HEK293 (cell line): ENCODE results near the gene LRRC8B.
A peak's percentile ranks its signal among the peaks of the same experiment; 100 is the strongest.

Experiments used
- GLI2 ChIP-seq: fragments of 450-650 bp; formaldehyde crosslinking; IDR thresholded peaks from 2 replicates; pipeline ENCODE4; 2017; ENCODE audit warnings: missing biosample characterization, missing genetic modification characterization, low read depth, borderline replicate concordance
- GLIS1 ChIP-seq: fragments of 450-650 bp; formaldehyde crosslinking; IDR thresholded peaks from 2 replicates; pipeline ENCODE4 v1.5.1; 2016; ENCODE audit warnings: missing biosample characterization, missing genetic modification characterization
- SP2 ChIP-seq: fragments of 450-650 bp; formaldehyde crosslinking; IDR thresholded peaks from 2 replicates; pipeline ENCODE4 v1.5.1; 2016; ENCODE audit warnings: missing biosample characterization, missing genetic modification characterization
- ZFP41 ChIP-seq: fragments of 450-650 bp; formaldehyde crosslinking; IDR thresholded peaks from 2 replicates; pipeline ENCODE4 v1.5.1; 2016; ENCODE audit warnings: missing biosample characterization, missing genetic modification characterization, borderline replicate concordance
- ZNF10 ChIP-seq: fragments of 450-650 bp; formaldehyde crosslinking; IDR thresholded peaks from 2 replicates; pipeline ENCODE4 v1.5.1; 2017; ENCODE audit warnings: missing biosample characterization, missing genetic modification characterization
- ZNF121 ChIP-seq: fragments of 450-650 bp; formaldehyde crosslinking; IDR thresholded peaks from 2 replicates; pipeline ENCODE4 v1.5.1; 2016; ENCODE audit warnings: missing biosample characterization, missing genetic modification characterization
- ZNF274 ChIP-seq, 2 experiments: fragments of 200-500 bp in 1 of 2; fragments of 450-650 bp in 1 of 2; sonication (Bioruptor generic) in 1 of 2; formaldehyde crosslinking in 1 of 2; IDR thresholded peaks; 2 replicates each; pipeline versions ENCODE4 v1.5.1 to v1.6.1; 2014 to 2016; ENCODE audit warnings: borderline replicate concordance in 1 of 2, inconsistent platforms in 1 of 2, low read length in 1 of 2, missing biosample characterization in 1 of 2, missing genetic modification characterization in 1 of 2
- ZNF292 ChIP-seq: fragments of 450-650 bp; formaldehyde crosslinking; IDR thresholded peaks from 2 replicates; pipeline ENCODE4 v1.5.1; 2016; ENCODE audit warnings: low read depth, missing biosample characterization, missing genetic modification characterization, borderline replicate concordance
- ZNF350 ChIP-seq: fragments of 450-650 bp; formaldehyde crosslinking; IDR thresholded peaks from 2 replicates; pipeline ENCODE4 v1.5.0; 2017; ENCODE audit warnings: missing biosample characterization, mild to moderate bottlenecking, missing genetic modification characterization
- ZNF404 ChIP-seq: fragments of 450-650 bp; formaldehyde crosslinking; IDR thresholded peaks from 2 replicates; pipeline ENCODE4 v1.5.1; 2017; ENCODE audit warnings: missing biosample characterization, missing genetic modification characterization
- ZNF416 ChIP-seq: fragments of 450-650 bp; formaldehyde crosslinking; IDR thresholded peaks from 2 replicates; pipeline ENCODE4 v1.5.1; 2016; ENCODE audit warnings: missing biosample characterization, missing genetic modification characterization
- ZNF473 ChIP-seq: fragments of 450-650 bp; formaldehyde crosslinking; IDR thresholded peaks from 2 replicates; pipeline ENCODE4 v1.5.1; 2017; ENCODE audit warnings: missing biosample characterization, missing genetic modification characterization
- ZNF48 ChIP-seq: fragments of 450-650 bp; formaldehyde crosslinking; IDR thresholded peaks from 2 replicates; pipeline ENCODE4 v1.5.1; 2016; ENCODE audit warnings: missing biosample characterization, missing genetic modification characterization
- ZNF544 ChIP-seq: fragments of 450-650 bp; formaldehyde crosslinking; IDR thresholded peaks from 2 replicates; pipeline ENCODE4 v1.5.0; 2017; ENCODE audit warnings: missing biosample characterization, missing genetic modification characterization
- ZNF555 ChIP-seq: fragments of 450-650 bp; formaldehyde crosslinking; conservative IDR thresholded peaks from 2 replicates; pipeline ENCODE4 v1.5.1; 2017; ENCODE audit warnings: missing biosample characterization, mild to moderate bottlenecking, missing genetic modification characterization, inconsistent platforms
- ZNF585B ChIP-seq: fragments of 450-650 bp; formaldehyde crosslinking; IDR thresholded peaks from 2 replicates; pipeline ENCODE4 v1.5.1; 2016; ENCODE audit warnings: missing biosample characterization, missing genetic modification characterization
- ZNF600 ChIP-seq: fragments of 450-650 bp; formaldehyde crosslinking; IDR thresholded peaks from 2 replicates; pipeline ENCODE4 v1.5.1; 2016; ENCODE audit warnings: missing biosample characterization, missing genetic modification characterization
- ZNF626 ChIP-seq: fragments of 450-650 bp; sonication (Bioruptor Pico); formaldehyde crosslinking; IDR thresholded peaks from 2 replicates; pipeline ENCODE4 v1.5.1; 2018; ENCODE audit warnings: missing biosample characterization, missing genetic modification characterization, inconsistent platforms
- ZNF658 ChIP-seq: fragments of 450-650 bp; formaldehyde crosslinking; IDR thresholded peaks from 2 replicates; pipeline ENCODE4; 2016; ENCODE audit warnings: missing biosample characterization, missing genetic modification characterization
- ZNF664 ChIP-seq: fragments of 450-650 bp; formaldehyde crosslinking; IDR thresholded peaks from 2 replicates; pipeline ENCODE4 v1.5.1; 2016; ENCODE audit warnings: missing biosample characterization, missing genetic modification characterization
- ZNF747 ChIP-seq: fragments of 450-650 bp; formaldehyde crosslinking; IDR thresholded peaks from 2 replicates; pipeline ENCODE4 v1.5.1; 2016; ENCODE audit warnings: missing biosample characterization, missing genetic modification characterization
- ZNF76 ChIP-seq: fragments of 450-650 bp; formaldehyde crosslinking; IDR thresholded peaks from 2 replicates; pipeline ENCODE4; 2016; ENCODE audit warnings: low read depth, missing biosample characterization, missing genetic modification characterization, borderline replicate concordance
- ZSCAN30 ChIP-seq: fragments of 450-650 bp; IDR thresholded peaks from 2 replicates; pipeline ENCODE4 v1.5.1; 2018; ENCODE audit warnings: missing biosample characterization, mild to moderate bottlenecking, missing genetic modification characterization, moderate library complexity
- TF ChIP-seq, protein P1 (sequence below): fragments of 450-650 bp; formaldehyde crosslinking; IDR thresholded peaks from 2 replicates; pipeline ENCODE4 v1.5.1; 2016; ENCODE audit warnings: missing biosample characterization, missing genetic modification characterization
- TF ChIP-seq, protein P2 (sequence below): fragments of 450-650 bp; formaldehyde crosslinking; IDR thresholded peaks from 2 replicates; pipeline ENCODE4 v1.5.1; 2016; ENCODE audit warnings: missing biosample characterization, missing genetic modification characterization
- TF ChIP-seq, protein P3 (sequence below): fragments of 450-650 bp; formaldehyde crosslinking; optimal IDR thresholded peaks from 2 replicates; pipeline ENCODE3; 2016; ENCODE audit warnings: missing biosample characterization, mild to moderate bottlenecking, missing genetic modification characterization
- TF ChIP-seq, protein P4 (sequence below): fragments of 450-650 bp; formaldehyde crosslinking; IDR thresholded peaks from 2 replicates; pipeline ENCODE4 v1.5.1; 2016; ENCODE audit warnings: missing biosample characterization, missing genetic modification characterization

Gene LRRC8B

DNA sequence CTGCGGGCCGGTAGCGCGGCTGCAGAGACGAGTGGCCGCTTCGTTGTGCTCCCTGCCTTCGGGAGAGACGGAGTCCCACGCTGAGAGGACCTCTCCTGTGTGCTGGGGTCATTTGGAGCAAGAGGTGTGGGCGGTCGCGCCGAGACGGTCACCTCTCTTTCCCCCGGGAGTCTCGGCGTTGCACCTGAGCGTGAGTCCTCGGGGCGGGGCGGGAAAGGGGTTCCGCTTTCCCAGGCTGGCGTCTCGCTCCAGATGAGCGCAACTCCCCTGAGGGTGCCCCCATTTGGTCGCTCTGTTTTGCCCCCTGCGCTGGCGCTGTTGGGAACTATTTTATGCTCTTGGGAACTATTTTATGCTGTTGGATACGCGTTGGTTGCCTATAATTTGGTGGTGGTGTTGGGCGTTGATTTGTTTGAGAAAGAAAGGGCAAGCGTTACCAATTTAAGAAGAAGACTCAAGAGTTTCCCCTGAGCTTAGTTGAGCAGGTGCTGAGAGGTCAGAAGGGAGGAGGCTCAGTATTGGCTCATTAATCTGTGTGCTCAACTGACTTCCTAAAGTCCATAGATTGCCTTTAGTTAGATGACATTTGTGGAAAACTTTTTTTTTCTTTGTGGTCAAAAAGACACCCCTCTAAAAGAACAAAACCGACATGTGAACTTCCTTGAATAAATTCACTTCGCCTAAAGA is 683 bp downstream of the LRRC8B start (continued):
- TF ChIP-seq, protein P1, sequence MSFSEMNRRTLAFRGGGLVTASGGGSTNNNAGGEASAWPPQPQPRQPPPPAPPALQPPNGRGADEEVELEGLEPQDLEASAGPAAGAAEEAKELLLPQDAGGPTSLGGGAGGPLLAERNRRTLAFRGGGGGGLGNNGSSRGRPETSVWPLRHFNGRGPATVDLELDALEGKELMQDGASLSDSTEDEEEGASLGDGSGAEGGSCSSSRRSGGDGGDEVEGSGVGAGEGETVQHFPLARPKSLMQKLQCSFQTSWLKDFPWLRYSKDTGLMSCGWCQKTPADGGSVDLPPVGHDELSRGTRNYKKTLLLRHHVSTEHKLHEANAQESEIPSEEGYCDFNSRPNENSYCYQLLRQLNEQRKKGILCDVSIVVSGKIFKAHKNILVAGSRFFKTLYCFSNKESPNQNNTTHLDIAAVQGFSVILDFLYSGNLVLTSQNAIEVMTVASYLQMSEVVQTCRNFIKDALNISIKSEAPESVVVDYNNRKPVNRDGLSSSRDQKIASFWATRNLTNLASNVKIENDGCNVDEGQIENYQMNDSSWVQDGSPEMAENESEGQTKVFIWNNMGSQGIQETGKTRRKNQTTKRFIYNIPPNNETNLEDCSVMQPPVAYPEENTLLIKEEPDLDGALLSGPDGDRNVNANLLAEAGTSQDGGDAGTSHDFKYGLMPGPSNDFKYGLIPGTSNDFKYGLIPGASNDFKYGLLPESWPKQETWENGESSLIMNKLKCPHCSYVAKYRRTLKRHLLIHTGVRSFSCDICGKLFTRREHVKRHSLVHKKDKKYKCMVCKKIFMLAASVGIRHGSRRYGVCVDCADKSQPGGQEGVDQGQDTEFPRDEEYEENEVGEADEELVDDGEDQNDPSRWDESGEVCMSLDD (tag by site-specific recombination) = peak; percentile 72
- no peak for TF ChIP-seq ZNF48 (tag by site-specific recombination)
- TF ChIP-seq ZNF664 = 0 out of 2 replicates have a peak, but pooled peaks have one; percentile 27
- no peak for TF ChIP-seq GLI2
- no peak for TF ChIP-seq ZNF626
- TF ChIP-seq ZNF585B = no peak
- peak; percentile 28 for TF ChIP-seq SP2
- TF ChIP-seq, protein P2, sequence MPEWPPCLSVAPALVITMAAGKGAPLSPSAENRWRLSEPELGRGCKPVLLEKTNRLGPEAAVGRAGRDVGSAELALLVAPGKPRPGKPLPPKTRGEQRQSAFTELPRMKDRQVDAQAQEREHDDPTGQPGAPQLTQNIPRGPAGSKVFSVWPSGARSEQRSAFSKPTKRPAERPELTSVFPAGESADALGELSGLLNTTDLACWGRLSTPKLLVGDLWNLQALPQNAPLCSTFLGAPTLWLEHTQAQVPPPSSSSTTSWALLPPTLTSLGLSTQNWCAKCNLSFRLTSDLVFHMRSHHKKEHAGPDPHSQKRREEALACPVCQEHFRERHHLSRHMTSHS (tag by site-specific recombination) = no peak
- TF ChIP-seq ZNF658 (tag by site-specific recombination) = no peak
- no peak for TF ChIP-seq ZNF555 (tag by site-specific recombination)
- peak; percentile 47; the same call in 1 of the 2 replicates for TF ChIP-seq ZNF121 (tag by site-specific recombination)
- peak; percentile 59; the same call in 1 of the 2 replicates for TF ChIP-seq ZNF10 (tag by site-specific recombination)
- no peak for TF ChIP-seq ZNF416 (tag by site-specific recombination)
- TF ChIP-seq ZSCAN30 (tag by site-specific recombination) = peak; percentile 46; the same call in 1 of the 2 replicates
- TF ChIP-seq ZNF350 (tag by site-specific recombination) = no peak
- no peak for TF ChIP-seq ZNF292 (tag by site-specific recombination)
- TF ChIP-seq ZNF473 = no peak
- TF ChIP-seq, protein P3, sequence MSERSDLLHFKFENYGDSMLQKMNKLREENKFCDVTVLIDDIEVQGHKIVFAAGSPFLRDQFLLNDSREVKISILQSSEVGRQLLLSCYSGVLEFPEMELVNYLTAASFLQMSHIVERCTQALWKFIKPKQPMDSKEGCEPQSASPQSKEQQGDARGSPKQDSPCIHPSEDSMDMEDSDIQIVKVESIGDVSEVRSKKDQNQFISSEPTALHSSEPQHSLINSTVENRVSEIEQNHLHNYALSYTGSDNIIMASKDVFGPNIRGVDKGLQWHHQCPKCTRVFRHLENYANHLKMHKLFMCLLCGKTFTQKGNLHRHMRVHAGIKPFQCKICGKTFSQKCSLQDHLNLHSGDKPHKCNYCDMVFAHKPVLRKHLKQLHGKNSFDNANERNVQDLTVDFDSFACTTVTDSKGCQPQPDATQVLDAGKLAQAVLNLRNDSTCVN = peak; percentile 9
- no peak for TF ChIP-seq ZNF747 (tag by site-specific recombination)
- TF ChIP-seq ZNF404 (tag by site-specific recombination) = no peak
- TF ChIP-seq ZNF600 (tag by site-specific recombination) = no peak
- TF ChIP-seq ZNF544 (tag by site-specific recombination) = no peak
- TF ChIP-seq, protein P4, sequence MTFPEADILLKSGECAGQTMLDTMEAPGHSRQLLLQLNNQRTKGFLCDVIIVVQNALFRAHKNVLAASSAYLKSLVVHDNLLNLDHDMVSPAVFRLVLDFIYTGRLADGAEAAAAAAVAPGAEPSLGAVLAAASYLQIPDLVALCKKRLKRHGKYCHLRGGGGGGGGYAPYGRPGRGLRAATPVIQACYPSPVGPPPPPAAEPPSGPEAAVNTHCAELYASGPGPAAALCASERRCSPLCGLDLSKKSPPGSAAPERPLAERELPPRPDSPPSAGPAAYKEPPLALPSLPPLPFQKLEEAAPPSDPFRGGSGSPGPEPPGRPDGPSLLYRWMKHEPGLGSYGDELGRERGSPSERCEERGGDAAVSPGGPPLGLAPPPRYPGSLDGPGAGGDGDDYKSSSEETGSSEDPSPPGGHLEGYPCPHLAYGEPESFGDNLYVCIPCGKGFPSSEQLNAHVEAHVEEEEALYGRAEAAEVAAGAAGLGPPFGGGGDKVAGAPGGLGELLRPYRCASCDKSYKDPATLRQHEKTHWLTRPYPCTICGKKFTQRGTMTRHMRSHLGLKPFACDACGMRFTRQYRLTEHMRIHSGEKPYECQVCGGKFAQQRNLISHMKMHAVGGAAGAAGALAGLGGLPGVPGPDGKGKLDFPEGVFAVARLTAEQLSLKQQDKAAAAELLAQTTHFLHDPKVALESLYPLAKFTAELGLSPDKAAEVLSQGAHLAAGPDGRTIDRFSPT (tag by site-specific recombination) = 0 out of 2 replicates have a peak, but pooled peaks have one; percentile 35
- TF ChIP-seq ZNF274 (IDR thresholded peaks at IDR 0.05; ENCODE audit: low read length) = no peak
- TF ChIP-seq ZNF274 (tag by site-specific recombination; IDR thresholded peaks at IDR 0.05; ENCODE audit: borderline replicate concordance) = no peak
- TF ChIP-seq ZFP41 (tag by site-specific recombination) = no peak
- peak; percentile 47; the same call in 1 of the 2 replicates for TF ChIP-seq ZNF76 (tag by site-specific recombination)
- TF ChIP-seq GLIS1 = peak; percentile 84
